ENCODE measurements around the gene GDA.

GRCh38 chr9:72292256-72292682 is 143.0 kb downstream of the GDA start:
- TF ChIP-seq CTCF (IDR thresholded peaks at IDR 0.05) (peak; percentile 55 to 62 (median 59)), POLR2A (IDR thresholded peaks at IDR 0.05) (no peak)

Measured in right lobe of liver (tissue), 4 donors.